Measurements from ENCODE around the gene ICAM4.
"Not testable (repeated sequence)": the region's sequence is repeated elsewhere in the genome, so short reads cannot be mapped to it uniquely, and the experiment has no call there.

ICAM4 gene, protein sequence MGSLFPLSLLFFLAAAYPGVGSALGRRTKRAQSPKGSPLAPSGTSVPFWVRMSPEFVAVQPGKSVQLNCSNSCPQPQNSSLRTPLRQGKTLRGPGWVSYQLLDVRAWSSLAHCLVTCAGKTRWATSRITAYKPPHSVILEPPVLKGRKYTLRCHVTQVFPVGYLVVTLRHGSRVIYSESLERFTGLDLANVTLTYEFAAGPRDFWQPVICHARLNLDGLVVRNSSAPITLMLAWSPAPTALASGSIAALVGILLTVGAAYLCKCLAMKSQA

DNA sequence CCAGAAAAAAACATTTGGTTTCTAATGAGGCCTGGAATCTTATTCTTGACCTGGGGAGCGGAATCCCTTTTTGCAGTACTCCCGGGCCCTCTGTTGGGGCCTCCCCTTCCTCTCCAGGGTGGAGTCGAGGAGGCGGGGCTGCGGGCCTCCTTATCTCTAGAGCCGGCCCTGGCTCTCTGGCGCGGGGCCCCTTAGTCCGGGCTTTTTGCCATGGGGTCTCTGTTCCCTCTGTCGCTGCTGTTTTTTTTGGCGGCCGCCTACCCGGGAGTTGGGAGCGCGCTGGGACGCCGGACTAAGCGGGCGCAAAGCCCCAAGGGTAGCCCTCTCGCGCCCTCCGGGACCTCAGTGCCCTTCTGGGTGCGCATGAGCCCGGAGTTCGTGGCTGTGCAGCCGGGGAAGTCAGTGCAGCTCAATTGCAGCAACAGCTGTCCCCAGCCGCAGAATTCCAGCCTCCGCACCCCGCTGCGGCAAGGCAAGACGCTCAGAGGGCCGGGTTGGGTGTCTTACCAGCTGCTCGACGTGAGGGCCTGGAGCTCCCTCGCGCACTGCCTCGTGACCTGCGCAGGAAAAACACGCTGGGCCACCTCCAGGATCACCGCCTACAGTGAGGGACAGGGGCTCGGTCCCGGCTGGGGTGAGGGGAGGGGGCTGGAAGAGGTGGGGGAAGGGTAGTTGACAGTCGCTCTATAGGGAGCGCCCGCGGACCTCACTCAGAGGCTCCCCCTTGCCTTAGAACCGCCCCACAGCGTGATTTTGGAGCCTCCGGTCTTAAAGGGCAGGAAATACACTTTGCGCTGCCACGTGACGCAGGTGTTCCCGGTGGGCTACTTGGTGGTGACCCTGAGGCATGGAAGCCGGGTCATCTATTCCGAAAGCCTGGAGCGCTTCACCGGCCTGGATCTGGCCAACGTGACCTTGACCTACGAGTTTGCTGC lies at the start of gene ICAM4:
TSS of gene ICAM4 (plus strand) at position 153 of the 935 bp plus-strand sequence. CDS start at position 211, 58 bp downstream.
- peak; percentile 64 for DNase-seq

DNA sequence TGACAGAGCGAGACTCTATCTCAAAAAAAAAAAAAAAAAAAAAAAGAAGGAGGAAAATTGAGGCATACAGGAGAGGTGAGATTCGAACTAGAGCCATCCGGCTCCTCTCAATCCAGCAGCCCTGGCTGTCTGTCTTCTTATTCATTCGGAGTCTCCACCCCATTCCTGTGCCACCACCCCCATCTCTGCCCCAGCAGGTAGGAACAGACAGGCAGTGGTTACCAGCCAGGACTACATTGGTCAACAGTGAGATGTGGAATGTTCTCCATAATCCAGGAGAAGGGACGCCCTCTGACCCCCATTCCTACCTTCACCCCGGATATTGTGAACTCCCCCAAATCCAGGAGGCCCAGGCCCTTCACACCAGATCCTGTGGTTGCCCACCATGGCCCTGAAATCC lies 49.1 kb upstream of the ICAM4 start:
- DNase-seq, result no peak

DNA sequence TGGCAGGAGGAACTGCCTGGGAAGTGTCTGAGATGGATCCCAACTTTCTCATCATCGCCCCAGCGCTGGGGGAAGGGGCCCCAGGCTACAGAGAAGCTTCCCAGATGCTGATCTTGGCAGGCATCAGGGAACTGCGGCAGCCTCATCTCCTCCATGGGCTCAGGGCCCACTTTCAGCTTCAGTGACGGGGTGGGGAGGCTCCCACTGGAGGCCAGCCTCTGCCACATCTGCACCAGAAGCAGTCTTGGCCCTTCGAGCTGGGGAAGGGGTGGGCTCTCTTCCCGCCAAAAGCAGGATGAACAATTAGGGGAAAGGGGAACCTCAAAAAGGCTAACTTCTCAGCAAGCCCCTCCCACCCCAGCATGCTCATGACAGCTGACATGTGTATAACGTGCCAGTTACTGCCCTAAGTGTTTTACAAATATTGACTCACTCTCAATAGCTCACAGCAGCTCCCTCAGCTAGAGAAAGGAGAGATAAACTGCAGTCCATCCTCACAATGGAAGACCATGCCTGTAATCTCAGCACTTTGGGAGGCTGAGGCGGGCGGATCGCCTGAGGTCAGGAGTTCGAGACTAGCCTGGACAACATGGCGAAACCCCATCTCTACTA lies 48.5 kb upstream of the ICAM4 start:
- DNase-seq, result peak; percentile 73

DNA sequence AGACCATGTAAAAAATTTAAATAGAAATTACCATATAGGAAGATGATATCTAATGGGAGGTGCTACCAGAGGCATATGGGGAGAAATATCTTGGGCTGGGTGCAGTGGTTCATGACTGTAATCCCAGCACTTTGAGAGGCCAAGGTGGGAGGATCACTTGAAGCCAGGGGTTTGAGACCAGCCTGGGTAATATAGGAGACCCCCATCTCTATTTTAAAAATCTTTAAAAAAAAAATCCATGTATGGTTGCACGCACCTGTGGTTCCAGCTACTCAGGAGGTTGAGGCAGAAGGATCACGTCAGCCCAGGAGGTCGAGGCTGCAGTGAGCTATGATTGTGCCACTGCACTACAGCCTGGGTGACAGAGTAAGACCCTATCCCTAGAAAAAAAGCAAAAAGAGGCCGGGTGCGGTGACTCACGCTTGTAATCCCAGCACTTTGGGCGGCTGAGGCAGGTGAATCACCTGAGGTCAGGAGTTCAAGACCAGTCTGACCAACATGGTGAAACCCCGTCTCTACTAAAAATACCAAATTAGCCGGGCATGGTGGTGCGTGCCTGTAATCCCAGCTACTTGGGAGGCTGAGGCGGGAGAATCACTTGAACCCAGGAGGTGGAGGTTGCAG lies 44.8 kb upstream of the ICAM4 start:
- not testable (repeated sequence) for DNase-seq

DNA sequence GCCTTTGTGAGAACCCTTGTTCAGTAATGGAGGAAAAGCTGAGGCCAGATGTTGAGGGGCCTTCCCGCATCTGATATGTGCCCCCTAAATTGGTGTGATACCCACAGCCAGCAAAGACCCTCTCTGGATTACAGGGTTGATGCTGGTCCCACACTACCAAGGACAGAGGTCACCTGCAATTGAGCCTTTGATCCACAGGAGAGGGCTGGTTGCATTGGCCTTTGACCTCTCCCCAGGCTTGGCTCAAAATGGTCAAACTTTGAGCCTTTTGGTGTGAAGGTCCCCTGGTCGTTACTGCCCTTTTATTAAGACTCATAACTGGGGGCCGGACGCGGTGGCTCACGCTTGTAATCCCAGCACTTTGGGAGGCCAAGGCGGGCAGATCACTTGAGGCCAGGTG lies 43.1 kb upstream of the ICAM4 start:
- DNase-seq, result no peak

DNA sequence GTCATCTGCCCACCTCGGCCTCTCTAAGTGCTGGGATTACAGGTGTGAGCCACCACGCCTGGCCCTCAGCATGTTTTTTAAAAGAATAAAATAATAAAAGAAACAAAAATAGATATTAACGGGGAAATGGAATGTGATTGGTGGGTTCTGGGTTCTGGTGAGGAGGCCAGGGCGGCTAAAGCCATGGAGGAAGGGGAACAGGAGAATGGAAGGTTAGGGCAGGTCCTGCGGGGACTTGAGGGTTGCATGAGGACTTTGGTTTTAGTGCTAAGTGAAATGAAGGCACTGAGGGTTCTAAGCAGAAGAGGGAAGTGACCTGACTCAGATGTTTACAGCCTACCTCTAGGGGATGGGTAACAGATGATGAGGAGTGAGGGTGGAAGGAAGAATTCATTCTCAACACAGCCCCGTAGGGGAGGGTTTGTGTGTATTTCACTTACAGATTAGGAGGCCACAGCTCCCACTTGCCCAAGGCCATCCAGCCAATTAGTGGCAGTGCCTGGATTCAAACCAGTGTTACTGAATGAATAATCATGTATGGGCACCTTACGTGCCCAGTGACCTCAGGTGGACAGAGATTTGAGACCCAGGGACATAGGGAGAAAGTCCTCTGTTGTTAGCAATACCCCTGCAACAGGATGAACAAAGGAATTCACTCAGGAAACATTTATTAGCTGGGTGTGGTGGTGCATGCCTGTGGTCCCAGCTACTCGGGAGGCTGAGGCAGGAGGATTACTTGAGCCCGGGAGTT lies 41.4 kb upstream of the ICAM4 start:
- DNase-seq, result no peak

DNA sequence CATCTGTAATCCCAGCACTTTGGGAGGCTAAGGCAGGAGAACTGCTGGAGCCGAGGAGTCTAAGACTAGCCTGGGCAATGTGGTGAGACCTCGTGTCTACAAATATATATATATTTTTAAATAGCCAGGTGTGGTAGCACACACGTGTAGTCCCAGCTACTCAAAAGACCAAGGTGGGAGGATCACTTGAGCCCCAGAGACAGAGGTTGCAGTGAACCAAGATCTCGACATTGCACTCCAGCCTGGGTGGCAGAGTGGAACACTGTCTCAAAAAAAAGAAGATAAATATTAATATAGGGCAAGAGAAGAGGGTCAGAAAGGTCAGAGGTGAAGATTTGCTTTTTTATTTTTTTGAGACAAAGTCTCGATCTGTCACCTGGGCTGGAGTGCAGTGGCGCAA lies 40.2 kb upstream of the ICAM4 start:
- no peak for DNase-seq

DNA sequence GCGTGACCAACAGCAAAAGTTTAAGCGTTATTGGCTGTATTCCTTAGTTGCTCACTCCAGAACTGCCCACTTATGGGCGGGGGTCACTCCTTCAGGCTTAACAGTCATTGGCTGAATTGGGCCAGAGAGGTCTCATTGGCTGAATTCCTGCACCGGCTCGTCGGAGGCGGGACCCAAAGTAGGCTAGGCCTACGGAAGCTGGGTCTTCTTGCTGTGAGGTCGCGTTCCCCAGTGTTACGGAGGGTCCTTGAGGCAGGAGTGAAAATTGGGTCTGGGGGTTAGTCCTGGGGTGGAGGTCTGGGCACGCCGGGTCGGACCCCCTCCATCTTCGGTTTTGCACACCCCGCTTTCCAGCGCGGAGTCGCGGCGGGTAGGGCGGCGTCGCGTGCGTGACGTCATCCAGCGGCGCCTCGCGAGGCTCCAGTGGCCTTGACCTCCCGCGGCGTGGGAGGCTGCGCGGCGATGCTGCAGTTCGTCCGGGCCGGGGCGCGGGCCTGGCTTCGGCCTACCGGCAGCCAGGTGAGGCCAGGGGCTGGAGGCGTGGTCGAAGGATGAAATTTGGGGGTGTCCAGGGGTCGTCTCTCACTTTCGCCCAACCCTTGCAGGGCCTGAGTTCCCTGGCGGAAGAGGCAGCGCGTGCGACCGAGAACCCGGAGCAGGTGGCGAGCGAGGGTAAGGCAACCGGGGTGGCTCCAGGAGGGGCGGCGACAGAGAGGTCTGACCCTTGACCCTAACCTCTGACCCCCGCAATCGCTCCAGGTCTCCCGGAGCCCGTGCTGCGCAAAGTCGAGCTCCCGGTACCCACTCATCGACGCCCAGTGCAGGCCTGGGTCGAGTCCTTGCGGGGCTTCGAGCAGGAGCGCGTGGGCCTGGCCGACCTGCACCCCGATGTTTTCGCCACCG lies 34.7 kb upstream of the ICAM4 start, which contains the start of gene MRPL4:
TSS of gene MRPL4 (plus strand) at position 423 of the 903 bp plus-strand sequence. CDS start at position 463, 40 bp downstream.
- DNase-seq, result peak; percentile 99

DNA sequence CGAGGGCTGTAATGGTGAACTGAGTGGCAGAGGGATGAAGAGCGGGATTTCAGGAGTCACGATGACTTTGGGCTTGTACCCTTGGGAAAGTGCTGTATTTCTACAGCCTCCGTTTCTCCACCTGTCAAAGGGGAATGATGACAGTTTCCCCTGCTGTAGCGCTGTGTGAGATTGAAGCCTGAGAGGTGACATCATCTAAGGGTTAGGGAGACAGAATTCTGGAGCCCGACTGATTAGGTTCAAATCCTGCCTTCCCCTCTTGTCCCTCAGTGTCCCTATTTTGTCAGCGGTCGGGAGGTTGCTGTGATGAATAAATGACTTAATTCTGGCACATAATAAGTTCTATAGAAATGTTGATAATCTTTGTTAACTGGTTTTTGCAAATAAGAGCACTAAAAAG lies 34.0 kb upstream of the ICAM4 start:
- no peak for DNase-seq

DNA sequence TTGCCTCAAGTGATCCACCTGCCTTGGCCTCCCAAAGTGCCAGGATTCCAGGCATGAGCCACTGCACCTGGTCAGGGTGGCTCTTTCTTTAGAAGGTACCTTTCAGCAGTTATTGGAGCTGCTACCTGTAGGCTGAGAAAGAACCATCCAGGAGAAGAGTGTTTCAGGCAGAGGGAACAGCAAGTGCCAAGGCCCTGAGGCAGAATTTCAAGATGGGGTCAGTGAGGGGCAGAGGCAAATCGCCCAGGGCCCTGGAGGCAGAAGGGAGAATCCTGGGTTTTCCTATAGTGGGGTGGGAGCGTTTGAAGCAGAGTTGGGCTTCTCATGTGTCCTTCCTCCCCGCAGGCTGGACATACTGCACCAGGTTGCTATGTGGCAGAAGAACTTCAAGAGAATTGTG lies 32.5 kb upstream of the ICAM4 start:
- DNase-seq, result no peak

DNA sequence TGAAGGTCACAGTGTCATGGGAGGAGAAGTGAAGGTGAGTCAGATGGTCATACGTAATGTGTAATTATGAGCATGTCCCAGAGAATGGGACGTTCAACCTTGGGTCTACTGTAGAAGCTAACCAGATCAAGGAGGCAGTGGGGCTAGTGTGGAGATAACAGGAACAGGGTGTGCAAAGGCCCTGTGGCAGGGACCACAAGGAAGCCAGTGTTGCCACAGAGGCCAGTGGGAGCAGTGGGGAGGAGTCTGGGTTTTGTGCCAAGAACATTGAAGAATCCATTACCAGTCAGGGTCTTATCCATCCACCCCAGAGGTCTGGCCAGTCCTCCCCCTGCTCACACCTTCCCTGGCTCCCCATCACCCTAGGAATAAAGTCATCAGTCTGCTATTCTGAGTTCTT lies 31.4 kb upstream of the ICAM4 start:
- no peak for DNase-seq

DNA sequence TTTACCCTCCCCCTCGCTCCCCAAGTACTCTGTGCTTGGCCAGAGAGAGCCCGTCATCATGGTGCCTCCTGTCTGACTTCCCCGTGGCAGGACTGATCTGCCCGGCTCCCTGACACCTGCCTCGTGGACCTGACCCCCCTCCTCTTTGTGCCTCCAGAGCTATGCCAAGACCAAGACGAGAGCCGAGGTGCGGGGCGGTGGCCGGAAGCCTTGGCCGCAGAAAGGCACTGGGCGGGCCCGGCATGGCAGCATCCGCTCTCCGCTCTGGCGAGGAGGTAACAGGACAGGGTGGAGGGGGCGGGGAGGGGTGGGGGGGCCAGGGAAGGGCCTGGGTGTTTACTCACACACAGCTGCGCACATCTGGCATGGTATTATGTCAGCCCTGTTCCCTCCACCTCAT lies 30.2 kb upstream of the ICAM4 start:
- no peak for DNase-seq

DNA sequence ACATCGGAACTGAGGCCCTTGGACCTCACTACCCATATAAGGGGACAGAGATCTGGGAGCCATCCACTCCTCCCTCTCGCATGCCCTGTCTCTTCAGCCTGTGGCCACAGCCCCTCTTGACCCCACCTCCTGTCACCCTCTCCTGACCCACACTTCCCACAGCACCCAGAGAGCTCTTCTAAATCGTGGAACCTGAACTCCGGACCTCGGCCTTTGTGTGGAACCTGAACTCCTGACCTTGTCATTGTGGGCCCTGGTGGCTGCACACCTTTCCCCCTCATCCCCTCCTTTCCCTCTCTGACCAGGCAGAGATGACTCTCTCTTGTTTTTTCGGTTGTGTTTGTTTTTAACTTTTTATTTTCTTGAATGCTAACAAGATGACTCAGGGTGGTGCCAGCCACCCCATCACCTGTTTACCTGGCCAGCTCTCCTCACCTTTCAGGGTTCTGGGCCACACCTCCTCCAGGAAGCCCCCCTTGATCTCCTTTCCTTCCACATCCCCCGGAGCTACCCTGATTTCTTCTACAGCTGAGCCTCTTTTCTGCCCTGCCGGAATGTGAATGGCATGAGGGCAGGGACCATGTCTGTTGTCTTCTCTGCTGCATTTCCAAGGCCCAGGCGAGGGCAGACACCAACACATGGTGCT lies 29.7 kb upstream of the ICAM4 start:
- DNase-seq, result no peak

DNA sequence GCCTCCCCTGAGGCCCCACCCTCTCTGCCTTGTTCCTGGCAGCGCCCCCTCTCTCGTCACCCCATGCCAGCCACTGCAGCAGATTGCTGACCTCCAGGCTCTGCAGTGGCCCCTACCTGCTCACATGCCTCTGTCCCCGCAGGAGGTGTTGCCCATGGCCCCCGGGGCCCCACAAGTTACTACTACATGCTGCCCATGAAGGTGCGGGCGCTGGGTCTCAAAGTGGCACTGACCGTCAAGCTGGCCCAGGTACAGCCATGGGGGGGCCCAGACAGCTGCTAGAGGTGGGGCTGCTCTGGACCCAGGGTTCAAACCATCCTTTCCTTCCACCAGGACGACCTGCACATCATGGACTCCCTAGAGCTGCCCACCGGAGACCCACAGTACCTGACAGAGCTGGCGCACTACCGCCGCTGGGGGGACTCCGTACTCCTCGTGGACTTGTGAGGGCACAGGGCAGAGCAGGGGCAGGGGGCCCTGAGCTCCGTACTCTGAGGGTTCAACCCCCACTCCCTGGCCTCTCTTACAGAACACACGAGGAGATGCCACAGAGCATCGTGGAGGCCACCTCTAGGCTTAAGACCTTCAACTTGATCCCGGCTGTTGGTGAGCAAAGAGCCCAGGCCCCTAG lies 28.6 kb upstream of the ICAM4 start:
- DNase-seq, result no peak

DNA sequence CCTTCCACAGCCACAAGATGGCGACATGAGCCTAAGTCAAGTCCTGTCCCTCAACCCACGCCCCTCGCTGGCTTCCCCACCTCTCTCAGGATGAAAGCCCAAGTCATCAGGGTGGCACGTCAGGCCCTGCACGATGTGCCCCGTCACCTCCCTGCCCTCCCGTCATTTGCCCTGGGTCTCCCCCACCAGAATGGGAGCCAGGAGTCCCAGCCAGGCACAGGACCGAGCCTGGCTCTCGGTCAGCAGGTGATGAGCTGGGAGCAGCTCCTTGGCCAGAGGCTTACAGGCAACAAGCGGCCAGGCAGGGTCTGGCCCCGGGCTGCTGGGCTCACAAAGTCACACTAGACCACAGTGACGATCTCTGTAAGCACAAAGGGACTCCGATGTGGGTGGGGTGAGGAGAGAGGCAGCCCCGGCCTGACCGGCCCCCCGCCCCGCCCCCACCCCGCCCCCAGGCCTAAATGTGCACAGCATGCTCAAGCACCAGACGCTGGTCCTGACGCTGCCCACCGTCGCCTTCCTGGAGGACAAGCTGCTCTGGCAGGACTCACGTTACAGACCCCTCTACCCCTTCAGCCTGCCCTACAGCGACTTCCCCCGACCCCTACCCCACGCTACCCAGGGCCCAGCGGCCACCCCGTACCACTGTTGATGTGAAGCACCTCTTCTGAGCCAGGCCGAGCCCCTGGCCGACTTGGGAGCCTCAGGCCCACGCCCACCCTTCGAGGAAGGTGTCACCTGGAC lies 27.4 kb upstream of the ICAM4 start:
- DNase-seq, result peak; percentile 96

DNA sequence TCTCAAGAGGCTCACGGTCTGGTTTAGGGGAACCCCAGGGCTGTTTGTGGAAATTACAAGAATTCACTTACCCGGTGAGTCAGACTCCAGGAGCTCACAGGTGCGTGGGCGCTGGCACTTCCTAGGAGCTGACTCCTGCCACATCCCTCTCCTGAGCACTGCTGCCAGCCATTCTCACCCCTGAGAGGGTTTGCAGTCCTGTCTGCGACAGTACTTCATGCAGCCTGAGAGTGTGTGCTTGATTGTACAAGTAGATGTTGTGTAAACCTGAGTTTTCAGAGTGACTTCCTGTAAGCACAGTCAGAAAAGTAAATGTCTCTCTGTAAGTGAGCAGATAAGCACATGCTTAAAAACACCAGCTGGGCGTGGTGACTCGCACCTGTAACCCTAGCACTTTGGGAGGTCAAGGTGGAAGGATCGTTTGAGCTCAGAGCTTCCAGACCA lies 26.6 kb upstream of the ICAM4 start:
- no peak for DNase-seq

DNA sequence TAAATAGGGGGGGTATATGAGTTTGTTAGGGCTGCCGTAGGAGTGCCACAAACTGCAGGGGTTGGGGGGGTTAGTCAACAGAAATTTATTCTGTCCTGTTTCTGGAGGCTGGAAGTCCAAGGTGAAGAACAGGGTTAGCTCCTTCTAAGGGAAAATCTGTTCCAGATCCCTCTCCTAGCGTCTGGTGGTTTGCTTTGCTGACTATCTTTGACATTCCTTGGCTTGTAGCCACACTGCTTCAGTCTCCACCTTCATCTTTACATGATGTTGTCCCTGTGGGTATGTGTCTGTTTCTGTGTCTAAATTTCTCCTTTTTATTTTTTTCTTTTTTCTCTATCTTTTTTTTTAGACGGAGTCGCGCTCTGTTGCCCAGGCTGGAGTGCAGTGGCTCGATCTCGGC lies 24.0 kb upstream of the ICAM4 start:
- DNase-seq, result no peak

DNA sequence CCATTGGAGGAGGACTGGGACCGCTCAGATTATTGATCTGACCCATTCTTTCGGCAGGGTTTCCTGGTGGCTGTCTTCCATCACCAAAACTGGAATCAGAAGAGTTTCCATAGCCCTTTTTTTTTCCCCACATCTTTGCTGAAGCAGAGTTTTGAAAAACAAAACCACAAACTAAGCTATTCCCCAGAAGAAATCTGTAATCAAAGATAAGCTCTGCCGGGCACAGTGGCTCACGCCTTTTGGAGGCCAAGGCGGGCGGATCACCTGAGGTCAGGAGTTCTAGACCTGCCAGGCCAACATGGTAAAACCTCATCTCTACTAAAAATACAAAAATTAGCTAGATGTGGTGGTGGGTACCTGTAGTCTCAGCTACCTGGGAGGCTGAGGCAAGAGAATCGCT lies 20.0 kb upstream of the ICAM4 start:
- no peak for DNase-seq

DNA sequence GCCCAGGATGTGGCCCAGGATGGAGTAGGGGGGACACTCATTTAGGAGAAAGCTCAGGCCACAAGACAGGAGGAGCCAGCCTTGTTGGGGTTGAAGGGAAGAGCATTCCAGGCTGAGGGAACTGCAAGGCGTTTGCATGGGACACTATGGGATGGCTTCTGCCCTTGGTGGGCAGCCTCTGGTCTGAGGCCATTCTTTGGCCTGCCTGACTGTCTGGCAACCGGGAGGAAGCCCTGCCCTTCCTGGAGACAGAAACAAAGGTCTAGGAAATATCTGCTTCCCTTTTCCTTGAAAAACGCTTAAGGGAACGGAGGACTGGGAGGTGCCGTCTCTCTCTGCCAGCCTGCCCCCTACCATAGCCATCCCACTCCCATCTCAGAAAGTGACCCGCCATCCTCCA lies 18.7 kb upstream of the ICAM4 start:
- no peak for DNase-seq

All from eye (tissue), 1 donor.